ENCODE data around the gene CCDC120. TPM values are rescaled to one million over a fixed set of nuclear protein-coding genes. Genes with fewer than 3 reads are reported as not detected.
A peak's percentile ranks its signal among the peaks of the same experiment; 100 is the strongest.

CCDC120 gene
- total and polyA plus RNA-seq, 8 donors: 4.5 to 10.6 (median 7.1) TPM

DNA sequence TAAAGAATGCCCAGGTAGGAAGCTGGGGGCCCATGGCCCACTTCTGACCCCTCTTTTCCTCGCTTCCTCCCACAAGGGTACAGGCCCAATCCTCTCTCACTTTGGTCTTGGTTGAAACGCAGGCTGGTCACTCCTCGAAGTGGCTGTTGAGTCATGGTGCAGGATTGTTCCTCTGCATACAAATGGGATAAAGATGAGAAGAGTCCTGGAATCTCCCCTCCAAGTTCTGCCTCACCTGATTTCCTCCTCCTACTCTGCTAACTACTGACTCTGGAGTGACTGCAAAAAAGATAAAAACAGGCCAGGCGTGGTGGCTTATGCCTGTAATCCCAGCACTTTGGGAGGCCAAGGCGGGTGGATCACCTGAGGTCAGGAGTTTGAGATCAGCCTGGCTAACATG lies 19.1 kb downstream of the CCDC120 start:
- intact Hi-C loops (cut with DNase I): no loop called here
- no peak for ATAC-seq
- no peak for FAIRE-seq
- H3K27ac ChIP-seq: no peak overlapping the region
- no peaks in the 10 kb centered on the region for H3K4me1 ChIP-seq
- TF ChIP-seq, protein P1, sequence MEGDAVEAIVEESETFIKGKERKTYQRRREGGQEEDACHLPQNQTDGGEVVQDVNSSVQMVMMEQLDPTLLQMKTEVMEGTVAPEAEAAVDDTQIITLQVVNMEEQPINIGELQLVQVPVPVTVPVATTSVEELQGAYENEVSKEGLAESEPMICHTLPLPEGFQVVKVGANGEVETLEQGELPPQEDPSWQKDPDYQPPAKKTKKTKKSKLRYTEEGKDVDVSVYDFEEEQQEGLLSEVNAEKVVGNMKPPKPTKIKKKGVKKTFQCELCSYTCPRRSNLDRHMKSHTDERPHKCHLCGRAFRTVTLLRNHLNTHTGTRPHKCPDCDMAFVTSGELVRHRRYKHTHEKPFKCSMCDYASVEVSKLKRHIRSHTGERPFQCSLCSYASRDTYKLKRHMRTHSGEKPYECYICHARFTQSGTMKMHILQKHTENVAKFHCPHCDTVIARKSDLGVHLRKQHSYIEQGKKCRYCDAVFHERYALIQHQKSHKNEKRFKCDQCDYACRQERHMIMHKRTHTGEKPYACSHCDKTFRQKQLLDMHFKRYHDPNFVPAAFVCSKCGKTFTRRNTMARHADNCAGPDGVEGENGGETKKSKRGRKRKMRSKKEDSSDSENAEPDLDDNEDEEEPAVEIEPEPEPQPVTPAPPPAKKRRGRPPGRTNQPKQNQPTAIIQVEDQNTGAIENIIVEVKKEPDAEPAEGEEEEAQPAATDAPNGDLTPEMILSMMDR (IDR thresholded peaks at IDR 0.05): no peak
- H3K4me3 ChIP-seq: no peak overlapping the region
- WGBS, 2 donors: 75 to 81% methylated on average over 5 of the region's 5 CpGs
- no peaks in the 10 kb centered on the region for H3K9me3 ChIP-seq
- no peak for DNase-seq
- no peaks in the 10 kb centered on the region for H3K36me3 ChIP-seq
- no peaks in the 10 kb centered on the region for H3K27me3 ChIP-seq

DNA sequence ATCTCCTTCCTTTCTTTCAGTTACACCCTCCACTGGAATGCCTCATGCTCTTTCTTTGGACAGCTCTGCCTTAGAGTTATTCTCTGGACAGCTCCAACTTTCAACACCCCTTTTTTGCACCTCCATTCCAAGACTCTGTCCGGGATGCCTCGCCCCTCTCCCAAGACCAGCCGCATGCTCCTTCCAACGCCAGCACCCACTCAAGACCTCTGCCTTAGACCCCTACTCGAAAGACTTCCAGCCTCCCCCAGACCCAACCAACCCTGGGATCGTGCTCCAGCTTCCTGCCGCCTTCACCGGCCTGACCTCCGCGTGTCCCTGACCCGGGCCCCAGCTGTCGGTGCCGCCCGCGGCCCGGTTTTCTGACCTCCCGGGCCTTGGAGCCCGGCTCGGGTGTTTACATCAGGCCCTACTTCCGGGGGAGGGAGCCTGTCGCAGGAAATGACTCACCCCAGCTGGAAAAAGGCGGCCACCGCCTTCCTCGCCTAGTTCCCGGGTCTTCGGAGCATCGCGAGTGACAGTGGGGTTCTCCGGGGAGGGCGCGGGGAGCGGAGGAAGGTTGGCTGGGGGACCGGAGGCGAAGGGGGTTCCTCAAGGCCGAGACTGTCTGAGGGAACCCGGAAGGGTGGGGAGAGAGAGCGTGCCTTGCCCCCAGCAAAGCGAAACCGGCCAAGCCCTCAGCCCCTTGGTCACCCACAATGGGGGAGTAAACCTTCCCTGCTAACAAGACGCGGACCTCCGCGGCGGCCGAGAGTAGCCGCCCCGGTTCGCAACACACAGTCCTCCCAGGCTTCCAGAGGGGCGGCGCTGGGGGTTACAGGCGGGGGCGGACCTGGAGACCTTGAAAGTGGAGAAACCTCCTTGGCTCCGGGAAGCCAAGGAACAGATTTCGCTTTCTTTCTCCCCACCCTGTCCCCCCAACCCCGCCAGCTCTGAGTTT lies 21.0 kb downstream of the CCDC120 start, which contains the start of gene WDR45:
WDR45 (minus strand) TSS at position 399 of the 940 bp plus-strand sequence. CDS start 1,792 bp downstream, outside the sequence.
- TF ChIP-seq, protein P1 (IDR thresholded peaks at IDR 0.05): no peak
- FAIRE-seq (no peak), DNase-seq (peak; percentile 64 to 88 (median 70)), ATAC-seq (peak; percentile 91 to 95 (median 94))
- Histone ChIP-seq H3K4me3 (peak within 1 kb of the TSS; percentile 25 to 55 (median 41)), H3K27me3 (no peaks in the 10 kb centered on the region), H3K9me3 (no peaks in the 10 kb centered on the region), H3K4me1 (no peaks in the 10 kb centered on the region), H3K27ac (peak within 1 kb of the TSS; percentile 77 to 93 (median 89)), H3K36me3 (no peaks in the 10 kb centered on the region)
- 0 to 31% methylated on average over 54 to 55 of the region's 55 CpGs for WGBS, 2 donors
- intact Hi-C loops (cut with DNase I): no loop called here

DNA sequence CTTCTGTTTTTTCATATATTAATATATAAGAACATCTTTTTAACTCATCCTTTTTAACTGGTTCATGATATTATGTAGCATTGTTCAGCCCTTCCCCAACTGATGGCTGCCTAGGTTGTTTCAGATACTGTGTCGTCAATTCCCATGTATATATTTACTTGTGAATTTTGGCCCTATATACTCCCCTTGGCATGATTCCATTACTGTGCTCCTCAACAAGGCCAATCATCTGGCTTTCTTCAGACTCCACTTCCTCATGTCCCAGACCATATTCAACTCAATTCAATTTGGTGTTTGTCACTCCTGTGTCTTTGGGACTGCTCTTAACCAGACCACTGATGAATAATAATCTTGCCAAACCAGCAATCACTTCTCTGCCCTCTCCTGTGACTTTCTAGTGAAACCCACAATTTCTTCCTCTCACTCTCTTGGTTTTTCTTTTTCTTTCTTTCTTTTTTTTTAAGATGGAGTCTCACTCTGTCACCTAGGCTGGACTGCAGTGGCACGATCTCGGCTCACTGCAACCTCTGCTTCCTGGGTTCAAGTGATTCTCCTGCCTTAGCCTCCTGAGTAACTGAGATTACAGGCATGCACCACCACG lies 23.6 kb downstream of the CCDC120 start:
- TF ChIP-seq, protein P1 (IDR thresholded peaks at IDR 0.05): no peak
- DNase-seq (no peak), FAIRE-seq (no peak), ATAC-seq (no peak)
- H3K4me3 ChIP-seq: no peak overlapping the region
- H3K4me1 ChIP-seq: no peaks in the 10 kb centered on the region
- no peaks in the 10 kb centered on the region for H3K36me3 ChIP-seq
- H3K9me3 ChIP-seq: no peaks in the 10 kb centered on the region
- H3K27ac ChIP-seq: no peak overlapping the region
- H3K27me3 ChIP-seq: no peaks in the 10 kb centered on the region
- intact Hi-C loops (cut with DNase I): no loop called here
- WGBS, 2 donors: 67 to 74% methylated on average over 4 of the region's 4 CpGs

DNA sequence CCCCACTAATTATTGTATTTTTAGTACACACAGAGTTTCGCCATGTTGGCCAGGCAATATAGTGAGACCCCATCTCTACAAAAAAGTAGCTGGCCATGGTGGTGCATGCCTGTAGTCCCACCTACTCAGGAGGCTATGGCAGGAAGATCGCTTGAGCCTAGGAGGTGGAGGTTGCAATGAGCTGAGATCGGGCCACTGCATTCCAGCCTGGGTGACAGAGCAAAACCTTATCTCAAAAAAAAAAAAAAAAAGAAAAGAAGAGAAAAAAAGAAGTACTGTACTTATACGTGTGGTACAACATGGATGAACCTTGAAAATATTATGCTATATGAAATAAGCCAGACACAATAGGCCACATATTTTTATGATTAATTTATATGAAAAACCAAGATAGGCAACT lies 30.8 kb downstream of the CCDC120 start:
- FAIRE-seq: no peak
- H3K4me3 ChIP-seq: no peak overlapping the region

More for the DNA sequence above, 30.8 kb downstream of the CCDC120 start:
- Histone ChIP-seq H3K9me3 (no peaks in the 10 kb centered on the region), H3K4me1 (no peaks in the 10 kb centered on the region), H3K36me3 (no peaks in the 10 kb centered on the region), H3K27me3 (no peaks in the 10 kb centered on the region), H3K27ac (no peak overlapping the region)
- ATAC-seq (no peak), DNase-seq (no peak)
- intact Hi-C loops (cut with DNase I): no loop called here
- WGBS, 2 donors: 68 to 79% methylated on average over 4 of the region's 4 CpGs
- TF ChIP-seq, protein P1 (IDR thresholded peaks at IDR 0.05): no peak
